HEK293 (cell line): Measurements from ENCODE around the gene ALG12.

Experiments used
- CTCF ChIA-PET: fragments of 350-600 bp; formaldehyde crosslinking; extraction: SDS; loops from one replicate; lab custom pipeline; 2021; ENCODE audit warnings: antibody characterized with exemption; lab: Yijun Ruan, JAX
- POLR2A ChIA-PET: fragments of 300-600 bp; formaldehyde crosslinking; extraction: SDS; loops from one replicate; lab custom pipeline; 2020; ENCODE audit warnings: antibody characterized with exemption, inconsistent platforms; lab: Yijun Ruan, JAX
- H3K27ac ChIP-seq: fragments of 200-500 bp; sonication (Bioruptor generic); 2 replicates; pipeline ENCODE4 v1.5.1; 2014; ENCODE audit warnings: low read depth, low read length, control low read depth, inconsistent platforms; ENCODE audit errors: extremely low read depth
- H3K36me3 ChIP-seq, 2 experiments: fragments of 200-500 bp in 1 of 2; sonication (Bioruptor generic) in 1 of 2; 1 replicate in 1 of 2; 2 replicates in 1 of 2; pipeline ENCODE4 v1.5.1; 2014 to 2017; ENCODE audit warnings: inconsistent platforms in 2 of 2, low read length in 2 of 2; ENCODE audit not compliant: control insufficient read depth in 2 of 2, insufficient read depth in 1 of 2
- H3K4me1 ChIP-seq: fragments of 200-500 bp; sonication (Bioruptor generic); 2 replicates; pipeline ENCODE4 v1.5.1; 2014; ENCODE audit warnings: mild to moderate bottlenecking, low read length, inconsistent platforms; ENCODE audit not compliant: control insufficient read depth, insufficient read depth
- H3K4me3 ChIP-seq: 2 replicates; pipeline ENCODE4 v1.5.1; 2011; ENCODE audit warnings: low read depth, mild to moderate bottlenecking, control low read depth, low read length, moderate library complexity
- H3K9me3 ChIP-seq: fragments of 200-500 bp; sonication (Bioruptor generic); 2 replicates; pipeline ENCODE4 v1.5.1; 2014; ENCODE audit warnings: low read depth, low read length, inconsistent platforms; ENCODE audit not compliant: control insufficient read depth, insufficient read depth
- GLIS1 ChIP-seq: fragments of 450-650 bp; formaldehyde crosslinking; IDR thresholded peaks from 2 replicates; pipeline ENCODE4 v1.5.1; 2016; ENCODE audit warnings: missing biosample characterization, missing genetic modification characterization
- KLF17 ChIP-seq: fragments of 450-650 bp; formaldehyde crosslinking; IDR thresholded peaks from 2 replicates; pipeline ENCODE4 v1.5.1; 2016; ENCODE audit warnings: missing biosample characterization, missing genetic modification characterization
- PRDM6 ChIP-seq: fragments of 450-650 bp; formaldehyde crosslinking; IDR thresholded peaks from 2 replicates; pipeline ENCODE4 v1.5.1; 2017; ENCODE audit warnings: missing biosample characterization, missing genetic modification characterization
- ZFP3 ChIP-seq: fragments of 450-650 bp; formaldehyde crosslinking; IDR thresholded peaks from 2 replicates; pipeline ENCODE4 v1.5.1; 2016; ENCODE audit warnings: low read depth, missing biosample characterization, missing genetic modification characterization
- ZFP41 ChIP-seq: fragments of 450-650 bp; formaldehyde crosslinking; IDR thresholded peaks from 2 replicates; pipeline ENCODE4 v1.5.1; 2016; ENCODE audit warnings: missing biosample characterization, missing genetic modification characterization, borderline replicate concordance
- ZNF146 ChIP-seq: fragments of 450-650 bp; formaldehyde crosslinking; IDR thresholded peaks from 2 replicates; pipeline ENCODE4 v1.5.1; 2016; ENCODE audit warnings: missing biosample characterization, missing genetic modification characterization
- ZNF16 ChIP-seq: fragments of 450-650 bp; formaldehyde crosslinking; IDR thresholded peaks from 2 replicates; pipeline ENCODE4 v1.5.1; 2016; ENCODE audit warnings: low read depth, missing biosample characterization, missing genetic modification characterization
- ZNF239 ChIP-seq: fragments of 450-650 bp; formaldehyde crosslinking; IDR thresholded peaks from 2 replicates; pipeline ENCODE4 v1.5.1; 2016; ENCODE audit warnings: missing biosample characterization, missing genetic modification characterization
- ZNF24 ChIP-seq: fragments of 450-650 bp; formaldehyde crosslinking; IDR thresholded peaks from 2 replicates; pipeline ENCODE4 v1.5.1; 2016; ENCODE audit warnings: missing biosample characterization, missing genetic modification characterization
- ZNF266 ChIP-seq: fragments of 450-650 bp; formaldehyde crosslinking; IDR thresholded peaks from 2 replicates; pipeline ENCODE4 v1.5.1; 2016; ENCODE audit warnings: missing biosample characterization, missing genetic modification characterization, low read depth
- ZNF292 ChIP-seq: fragments of 450-650 bp; formaldehyde crosslinking; IDR thresholded peaks from 2 replicates; pipeline ENCODE4 v1.5.1; 2016; ENCODE audit warnings: low read depth, missing biosample characterization, missing genetic modification characterization, borderline replicate concordance
- ZNF37A ChIP-seq: fragments of 450-650 bp; IDR thresholded peaks from 2 replicates; pipeline ENCODE4 v1.5.1; 2018; ENCODE audit warnings: missing biosample characterization, missing genetic modification characterization
- ZNF391 ChIP-seq: fragments of 450-650 bp; formaldehyde crosslinking; IDR thresholded peaks from 2 replicates; pipeline ENCODE4 v1.5.1; 2016; ENCODE audit warnings: low read depth, missing biosample characterization, missing genetic modification characterization, borderline replicate concordance
- ZNF449 ChIP-seq: fragments of 450-650 bp; formaldehyde crosslinking; IDR thresholded peaks from 2 replicates; pipeline ENCODE4 v1.5.1; 2017; ENCODE audit warnings: missing biosample characterization, mild to moderate bottlenecking, missing genetic modification characterization, moderate library complexity
- ZNF571 ChIP-seq: fragments of 450-650 bp; formaldehyde crosslinking; IDR thresholded peaks from 2 replicates; pipeline ENCODE4 v1.5.0; 2017; ENCODE audit warnings: missing biosample characterization, missing genetic modification characterization
- ZNF701 ChIP-seq: fragments of 450-650 bp; formaldehyde crosslinking; IDR thresholded peaks from 2 replicates; pipeline ENCODE4 v1.5.1; 2016; ENCODE audit warnings: missing biosample characterization, missing genetic modification characterization
- ZNF776 ChIP-seq: fragments of 450-650 bp; formaldehyde crosslinking; IDR thresholded peaks from 2 replicates; pipeline ENCODE4 v1.5.0; 2017; ENCODE audit warnings: missing biosample characterization, missing genetic modification characterization, borderline replicate concordance
- ZXDB ChIP-seq: fragments of 450-650 bp; formaldehyde crosslinking; IDR thresholded peaks from 2 replicates; pipeline ENCODE4 v1.5.1; 2016; ENCODE audit warnings: missing biosample characterization, missing genetic modification characterization

The ALG12 gene

GRCh38 chr22:49913026-49913425 lies 5.2 kb downstream of the ALG12 start:
- POLR2A ChIA-PET = interaction anchor here (1.0 kb wide), 2 partner anchors 56 to 100 kb away, joined by 3 read pairs; no protein-coding TSS in a partner anchor
- Histone ChIP-seq H3K9me3 (no peaks in the 10 kb centered on the region), H3K4me1 (no peaks in the 10 kb centered on the region), H3K36me3 (peaks cover 9 to 50% of the 10 kb centered on the region in 2 experiments; a peak in 2 of 3 replicates), H3K4me3 (no peak overlapping the region)
- CTCF ChIA-PET = no interaction called here
- TF ChIP-seq KLF17 (tag by site-specific recombination) (no peak), ZFP3 (tag by site-specific recombination) (no peak), ZNF391 (tag by site-specific recombination) (no peak), ZNF292 (tag by site-specific recombination) (no peak), ZNF37A (tag by site-specific recombination) (no peak), ZNF701 (tag by site-specific recombination) (no peak), ZNF571 (tag by site-specific recombination) (no peak), ZNF239 (tag by site-specific recombination) (no peak), GLIS1 (tag by site-specific recombination) (no peak), ZNF266 (tag by site-specific recombination) (no peak), PRDM6 (tag by site-specific recombination) (no peak), ZNF24 (tag by site-specific recombination) (no peak), ZFP41 (tag by site-specific recombination) (no peak), ZNF146 (tag by site-specific recombination) (no peak), ZXDB (tag by site-specific recombination) (no peak), ZNF16 (tag by site-specific recombination) (no peak)
- TF ChIP-seq, all 188 proteins: peak for 0
- no peak overlapping the region for H3K27ac ChIP-seq

- no peaks in the 10 kb centered on the region for H3K4me1 ChIP-seq
- TF ChIP-seq ZNF776 (tag by site-specific recombination) = no peak
- TF ChIP-seq ZNF449 = no peak
- H3K36me3 ChIP-seq = peaks cover 9 to 60% of the 10 kb centered on the region in 2 experiments; a peak in 2 of 3 replicates
- no peak overlapping the region for H3K27ac ChIP-seq
- CTCF ChIA-PET = interaction anchor here (0.7 kb wide), 1 partner anchor 120 kb away, joined by 4 read pairs; no protein-coding TSS in a partner anchor
- H3K4me3 ChIP-seq = no peak overlapping the region
- POLR2A ChIA-PET = interaction anchor here (1.0 kb wide), 2 partner anchors 55 to 99 kb away, joined by 3 read pairs; no protein-coding TSS in a partner anchor
- H3K9me3 ChIP-seq = no peaks in the 10 kb centered on the region
Observed at GRCh38 chr22:49911881-49912625, 6.2 kb downstream of the ALG12 start.
